K562 (cell line): ENCODE measurements around the gene LRRIQ4. TPM values are rescaled to one million over a fixed set of nuclear protein-coding genes. Genes with fewer than 3 reads are reported as not detected.

Experiments
- ETV5 ChIP-seq: sonication (generic); formaldehyde crosslinking; IDR thresholded peaks from 2 replicates; pipeline ENCODE4 v1.4.0; 2020; ENCODE audit warnings: low read depth, mild to moderate bottlenecking, missing genetic modification reagents
- FOXJ3 ChIP-seq: sonication (generic); formaldehyde crosslinking; IDR thresholded peaks from 2 replicates; pipeline ENCODE4 v1.4.0; 2020; ENCODE audit warnings: mild to moderate bottlenecking, missing genetic modification reagents
- HNRNPH1 ChIP-seq: fragments of 200-400 bp; formaldehyde crosslinking; optimal IDR thresholded peaks from 2 replicates; pipeline ENCODE3; 2017; ENCODE audit warnings: low read depth, mild to moderate bottlenecking, low read length, moderate library complexity
- IRF2 ChIP-seq: sonication (generic); formaldehyde crosslinking; IDR thresholded peaks from 2 replicates; pipeline ENCODE4 v1.8.1; 2022; ENCODE audit warnings: mild to moderate bottlenecking, missing genetic modification reagents
- MCM7 ChIP-seq, 2 experiments: fragments of 450-650 bp; IDR thresholded peaks; 2 replicates each; pipeline ENCODE4 v1.6.1; 2016 to 2018
- MITF ChIP-seq: IDR thresholded peaks from 2 replicates; pipeline ENCODE4 v1.6.1; 2014; ENCODE audit warnings: antibody characterized with exemption
- MNT ChIP-seq, 2 experiments: fragments of 450-650 bp; conservative IDR thresholded peaks; 2 replicates each; pipeline ENCODE4 v1.6.1; 2017; ENCODE audit warnings: mild to moderate bottlenecking in 2 of 2, moderate library complexity in 2 of 2
- NRF1 ChIP-seq, 2 experiments: fragments of 450-650 bp; IDR thresholded peaks in 1 of 2; conservative IDR thresholded peaks in 1 of 2; 2 replicates each; pipeline ENCODE4 v1.6.1; 2014; ENCODE audit warnings: mild to moderate bottlenecking in 2 of 2
- POLR2G ChIP-seq: fragments of 200-400 bp; formaldehyde crosslinking; IDR thresholded peaks from 2 replicates; pipeline ENCODE4 v1.6.1; 2017; ENCODE audit warnings: low read depth, mild to moderate bottlenecking, antibody characterized with exemption, low read length, moderate library complexity
- POLR2H ChIP-seq: IDR thresholded peaks from 2 replicates; pipeline ENCODE4 v1.6.1; 2016; ENCODE audit warnings: missing genetic modification characterization, low read depth, mild to moderate bottlenecking, control low read depth, missing compliant biosample characterization, moderate library complexity
- SAFB ChIP-seq: fragments of 200-400 bp; formaldehyde crosslinking; IDR thresholded peaks from 2 replicates; pipeline ENCODE4 v1.6.1; 2017; ENCODE audit warnings: low read depth, low read length, borderline replicate concordance
- SNAPC5 ChIP-seq: fragments of 250-450 bp; sonication (Bioruptor Pico); IDR thresholded peaks from 2 replicates; pipeline ENCODE4 v1.8.0; 2021; ENCODE audit warnings: moderate library complexity, mild to moderate bottlenecking, inconsistent platforms
- SRF ChIP-seq, 2 experiments: fragments of 250-450, 450-650 bp in 1 of 2; sonication (Bioruptor Pico) in 1 of 2; sonication (generic) in 1 of 2; formaldehyde crosslinking; IDR thresholded peaks; 2 replicates each; pipeline versions ENCODE4 v1.5.0 to v1.5.1; 2020 to 2022; ENCODE audit warnings: mild to moderate bottlenecking in 1 of 2, missing genetic modification reagents in 1 of 2
- ZBTB11 ChIP-seq, 3 experiments: fragments of 200-800 bp in 1 of 3; fragments of 250-450 bp in 1 of 3; fragments of 450-650 bp in 1 of 3; sonication (Bioruptor Pico) in 1 of 3; sonication (Bioruptor generic) in 1 of 3; formaldehyde crosslinking in 1 of 3; IDR thresholded peaks; 2 replicates each; pipeline versions ENCODE4 v1.6.1 to v1.8.0; 2016 to 2022; ENCODE audit warnings: mild to moderate bottlenecking in 2 of 3, missing genetic modification characterization in 2 of 3, missing compliant biosample characterization in 1 of 3, moderate library complexity in 1 of 3
- ZEB2 ChIP-seq: fragments of 450-650 bp; IDR thresholded peaks from 2 replicates; pipeline ENCODE4 v1.6.1; 2016
- ZFP36 ChIP-seq: fragments of 150-350 bp; IDR thresholded peaks from 2 replicates; pipeline ENCODE4 v1.6.1; 2018; ENCODE audit warnings: low read length, low read depth; ENCODE audit not compliant: partially characterized antibody
- ZNF436 ChIP-seq: fragments of 250-450, 450-650 bp; sonication (Bioruptor Pico); formaldehyde crosslinking; IDR thresholded peaks from 2 replicates; pipeline ENCODE4 v1.7.0; 2020; ENCODE audit warnings: mild to moderate bottlenecking
- ZNF589 ChIP-seq: fragments of 200-800 bp; sonication (Bioruptor generic); IDR thresholded peaks from 2 replicates; pipeline ENCODE4 v1.6.1; 2016; ENCODE audit warnings: low read depth, missing genetic modification characterization, missing compliant biosample characterization
- ZNF79 ChIP-seq: fragments of 250-450 bp; sonication (Bioruptor Pico); IDR thresholded peaks from 2 replicates; pipeline ENCODE4 v1.4.0; 2020; ENCODE audit warnings: low read depth, mild to moderate bottlenecking, moderate library complexity
- polyA plus RNA-seq, 8 experiments: library from polyadenylated mRNA; depleted of rRNA in 4 of 8; stranded (reverse) in 5 of 8; unstranded in 3 of 8; fragments of >200 nt; fragmentation: Nextera tagmentation in 2 of 8; fragmentation: Illumina TruSeq in 1 of 8; extraction: Ambion mirVana in 2 of 8; extraction: Trizol in 1 of 8; gene quantifications; 2 replicates each; pipeline versions ENCODE4 v1.2.1 to v1.2.3, GENCODE V29; 2011 to 2014; ENCODE audit warnings: inconsistent platforms in 1 of 8, missing spikeins in 1 of 8
- total RNA-seq, 7 experiments: library from RNA; depleted of rRNA in 6 of 7; stranded (reverse); fragments of >200 nt in 6 of 7; fragmentation: Illumina TruSeq in 2 of 7; extraction: Trizol in 2 of 7; gene quantifications; 2 replicates each; pipeline versions ENCODE4 v1.2.1 to v1.2.3, GENCODE V29; 2011 to 2021; ENCODE audit warnings: low replicate concordance in 1 of 7
- TF ChIP-seq, protein P1 (sequence below): fragments of 250-450 bp; sonication (Bioruptor Pico); IDR thresholded peaks from 2 replicates; pipeline ENCODE4 v1.5.0; 2020; ENCODE audit warnings: mild to moderate bottlenecking

The LRRIQ4 gene
- total and polyA plus RNA-seq, 9 of the 15 experiments (the other 6 are each of a cell fraction or from before 2014, with no cell fraction given), result not detected

DNA sequence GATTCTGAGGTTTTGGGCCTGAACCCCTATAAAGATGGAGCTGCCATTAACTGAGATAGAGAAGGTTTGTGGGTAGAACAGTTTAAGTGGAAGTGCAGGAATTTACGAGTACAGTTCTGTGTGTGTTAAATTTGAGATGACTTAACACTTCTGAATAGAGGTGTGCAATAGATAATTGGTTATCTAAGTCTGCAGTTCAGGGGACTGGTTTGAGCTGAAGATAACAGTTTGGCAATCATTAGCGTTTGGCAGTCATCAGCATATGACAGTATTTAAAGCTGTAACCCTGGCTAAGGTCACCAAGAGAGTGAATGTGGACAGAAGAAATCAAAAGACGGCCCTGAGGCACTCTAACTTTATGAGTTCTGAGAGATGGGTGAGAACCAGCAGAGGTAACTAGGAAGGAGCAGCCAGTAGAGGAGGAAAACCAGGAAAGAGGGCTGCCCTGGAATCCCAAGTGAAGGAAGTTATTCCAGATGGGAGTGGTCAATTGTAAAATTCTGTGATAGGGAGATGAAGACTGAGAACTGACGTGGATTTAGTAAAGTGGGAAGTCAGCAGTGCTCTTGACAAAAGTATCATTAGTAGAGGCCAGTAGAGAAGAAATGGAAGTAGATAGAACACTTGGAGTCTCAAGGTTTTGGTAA is 31.3 kb upstream of the LRRIQ4 start (continued):
- TF ChIP-seq SRF (CRISPR knock-in tag; IDR thresholded peaks at IDR 0.05) (no peak), ZNF589 (CRISPR knock-in tag) (no peak), ZEB2 (peak; percentile 53; the same call in 1 of the 2 replicates), MITF (peak; percentile 67; the same call in 1 of the 2 replicates), POLR2H (no peak), POLR2G (no peak), SNAPC5 (CRISPR knock-in tag) (no peak), ETV5 (no peak), NRF1 (conservative IDR thresholded peaks at IDR 0.05 in 1 of 2, IDR thresholded peaks at IDR 0.05 in 1 of 2) (no peak), ZNF79 (no peak), HNRNPH1 (no peak), ZFP36 (no peak), IRF2 (CRISPR knock-in tag) (no peak), MCM7 (IDR thresholded peaks at IDR 0.05) (no peak), SAFB (no peak), ZBTB11 (CRISPR knock-in tag; IDR thresholded peaks at IDR 0.05) (peak in 1 of 3 experiments; percentile 56; a peak in 2 of 6 replicates), FOXJ3 (CRISPR knock-in tag) (no peak), MNT (conservative IDR thresholded peaks at IDR 0.05) (no peak), ZNF436 (CRISPR knock-in tag) (no peak)
- TF ChIP-seq, protein P1, sequence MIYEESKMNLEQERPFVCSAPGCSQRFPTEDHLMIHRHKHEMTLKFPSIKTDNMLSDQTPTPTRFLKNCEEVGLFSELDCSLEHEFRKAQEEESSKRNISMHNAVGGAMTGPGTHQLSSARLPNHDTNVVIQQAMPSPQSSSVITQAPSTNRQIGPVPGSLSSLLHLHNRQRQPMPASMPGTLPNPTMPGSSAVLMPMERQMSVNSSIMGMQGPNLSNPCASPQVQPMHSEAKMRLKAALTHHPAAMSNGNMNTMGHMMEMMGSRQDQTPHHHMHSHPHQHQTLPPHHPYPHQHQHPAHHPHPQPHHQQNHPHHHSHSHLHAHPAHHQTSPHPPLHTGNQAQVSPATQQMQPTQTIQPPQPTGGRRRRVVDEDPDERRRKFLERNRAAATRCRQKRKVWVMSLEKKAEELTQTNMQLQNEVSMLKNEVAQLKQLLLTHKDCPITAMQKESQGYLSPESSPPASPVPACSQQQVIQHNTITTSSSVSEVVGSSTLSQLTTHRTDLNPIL (CRISPR knock-in tag), result no peak
